ENCODE results near the gene RNASE7.

RNASE7 gene

GRCh38 chr14:21086908-21087293 is 44.7 kb downstream of the RNASE7 start:
- no peak for DNase-seq (ENCODE audit: low read depth)

DNA sequence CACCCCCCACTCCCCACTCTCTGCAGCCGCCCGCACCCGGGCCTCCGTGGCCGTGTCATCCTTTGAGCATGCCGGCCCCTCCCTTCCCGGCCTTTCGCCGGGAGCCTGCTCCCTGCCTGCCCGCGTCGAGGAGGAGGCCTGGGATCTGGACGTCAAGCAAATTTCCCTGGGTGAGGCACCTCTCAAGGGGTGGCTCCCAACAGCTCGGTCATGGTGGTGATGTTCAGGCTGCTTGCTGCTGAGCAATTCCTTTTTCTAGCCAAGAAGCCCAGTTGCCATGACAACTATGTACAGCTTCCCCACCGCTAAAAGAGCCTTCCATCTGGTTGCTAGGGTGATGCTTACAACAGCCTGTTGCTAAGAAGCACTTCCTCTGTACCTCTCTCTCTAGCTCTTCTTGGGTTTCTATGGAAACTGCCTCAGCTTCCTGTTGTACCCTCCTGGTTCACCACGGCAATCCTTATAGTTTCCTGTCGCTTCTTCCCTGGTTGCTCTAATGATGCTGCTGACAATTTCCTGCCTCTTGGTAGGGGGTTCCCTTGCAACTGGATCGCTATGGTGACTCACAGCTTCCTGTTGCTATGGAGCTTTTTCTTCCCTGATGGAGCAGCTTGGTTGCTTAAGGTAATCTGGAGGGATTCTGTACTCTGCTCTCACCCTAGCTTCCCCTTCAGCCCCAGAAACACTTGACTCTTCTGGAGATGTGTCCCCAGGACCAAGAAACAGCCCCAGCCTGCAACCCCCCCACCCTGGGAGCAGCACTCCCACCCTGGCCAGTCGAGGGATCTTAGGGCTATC is 45.3 kb downstream of the RNASE7 start:
- DNase-seq (ENCODE audit: low read depth) = peak; percentile 46

DNA sequence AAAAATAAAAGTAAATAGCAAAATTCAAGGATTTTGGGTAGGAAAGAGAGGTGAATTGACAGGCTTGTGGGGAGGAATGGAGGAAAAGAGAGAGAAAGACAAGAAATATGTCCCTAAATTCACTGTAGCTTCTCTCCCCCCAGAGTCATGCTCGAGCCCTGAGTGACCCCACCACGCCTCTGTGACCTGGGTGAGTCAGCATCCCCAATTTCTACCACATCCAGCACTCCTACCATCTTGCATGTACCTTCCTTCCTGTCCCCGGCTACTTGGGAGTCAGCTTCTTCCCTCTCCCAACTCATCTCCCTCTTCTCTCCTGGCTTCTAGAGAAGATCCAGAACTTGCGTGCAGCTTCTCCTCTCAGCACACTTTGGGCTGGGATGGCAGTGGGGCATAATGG is 46.5 kb downstream of the RNASE7 start:
- DNase-seq (ENCODE audit: low read depth) = no peak

- no peak for DNase-seq (ENCODE audit: low read depth)
These were observed 47.1 kb downstream of the RNASE7 start for GRCh38 chr14:21089271-21089670.

- no peak for DNase-seq (ENCODE audit: low read depth)
These were observed 47.7 kb downstream of the RNASE7 start for GRCh38 chr14:21089877-21090193.

DNA sequence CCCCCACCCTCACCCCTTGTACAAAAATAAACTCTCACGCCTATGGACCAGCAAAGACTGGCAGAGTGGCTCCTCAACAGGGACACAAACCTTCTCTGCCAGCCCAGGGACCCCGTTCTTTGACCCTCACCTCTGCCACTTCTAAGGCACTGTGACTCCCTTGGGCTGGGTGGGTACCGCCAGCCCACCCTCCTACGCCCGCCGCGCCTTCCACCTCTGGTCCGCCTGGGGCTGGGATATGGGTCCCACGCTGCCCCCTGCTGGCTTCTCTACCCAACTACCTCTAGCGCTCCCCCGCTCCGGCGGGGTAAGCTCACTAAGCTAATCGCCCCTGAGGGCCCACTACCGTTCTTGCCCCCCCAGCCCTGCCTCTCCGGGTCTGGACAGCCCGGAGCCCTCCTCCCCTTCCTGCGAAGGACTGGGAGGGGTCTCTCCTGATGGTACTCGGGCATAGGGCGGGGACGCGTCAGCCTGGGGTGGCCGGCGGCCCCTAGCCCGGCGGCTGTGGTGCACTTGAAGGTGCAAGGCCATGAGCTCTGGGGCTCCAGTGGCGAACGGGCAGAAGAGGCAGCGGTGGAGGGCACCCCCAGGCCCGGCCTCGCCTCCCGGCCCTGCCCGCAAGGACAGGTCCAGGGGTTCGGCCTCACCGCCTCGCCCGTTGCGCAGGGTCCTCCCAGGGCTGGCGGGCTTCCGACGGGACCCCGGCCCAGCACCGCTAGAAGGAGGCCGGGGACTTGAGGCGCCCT is 48.2 kb downstream of the RNASE7 start:
- DNase-seq (ENCODE audit: low read depth) = no peak

DNA sequence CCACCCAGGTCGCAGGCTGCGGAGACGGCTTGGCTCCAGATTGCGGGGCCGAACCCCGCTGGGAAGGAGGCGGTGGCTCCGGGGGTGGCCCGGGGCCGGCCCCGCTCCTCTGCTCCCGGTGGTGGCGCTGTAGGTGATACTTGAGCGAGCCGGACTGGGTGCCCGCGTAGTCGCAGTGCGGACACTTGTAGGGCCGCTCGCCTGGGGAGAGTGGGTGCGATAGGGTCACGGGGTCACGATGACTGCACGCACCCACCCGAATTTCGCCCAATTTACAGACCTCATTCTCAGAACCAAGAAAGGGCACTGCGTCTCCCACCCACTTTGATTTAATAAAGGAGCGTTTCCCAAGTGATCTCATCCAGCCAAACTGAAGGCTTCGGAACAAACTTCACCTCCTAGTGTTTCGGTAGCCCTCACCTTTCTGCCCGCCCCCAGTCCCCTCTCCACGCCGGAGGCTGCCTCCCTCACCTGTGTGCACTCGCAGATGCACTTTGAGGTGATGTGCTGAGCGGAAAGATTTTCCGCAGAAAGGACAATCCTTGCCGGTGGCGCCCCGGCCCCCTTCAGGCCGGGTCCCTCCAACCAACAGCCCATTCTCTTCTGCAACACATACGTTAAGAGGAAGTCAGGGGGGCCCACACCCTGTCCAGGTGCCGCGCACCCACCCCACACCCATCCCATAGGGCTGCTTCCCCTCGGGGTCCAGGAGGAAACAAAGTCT is 48.9 kb downstream of the RNASE7 start:
- DNase-seq (ENCODE audit: low read depth) = no peak

DNA sequence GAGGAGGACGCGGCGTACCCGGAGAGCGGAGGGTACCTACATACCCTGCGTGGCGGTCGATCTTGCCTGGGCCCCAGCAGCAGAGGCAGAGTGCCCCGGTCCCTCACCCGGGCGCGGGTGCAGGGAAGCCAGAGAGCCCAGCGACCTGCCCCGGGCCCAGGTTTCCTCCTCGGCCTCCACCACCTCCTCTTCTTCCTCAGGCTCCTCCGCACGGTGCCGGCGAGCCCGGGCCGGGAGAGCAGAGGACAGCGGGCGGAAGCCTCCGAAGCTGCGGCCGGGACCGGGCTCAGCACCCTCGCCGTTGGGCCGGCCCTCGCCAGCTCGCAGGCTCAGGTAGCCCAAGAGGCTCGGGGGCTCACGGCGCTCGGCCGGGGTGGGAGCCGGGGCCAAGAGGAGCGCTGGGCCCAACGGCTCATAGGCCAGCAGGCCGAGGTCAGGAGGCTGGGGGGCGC is 49.7 kb downstream of the RNASE7 start:
- no peak for DNase-seq (ENCODE audit: low read depth)

DNA sequence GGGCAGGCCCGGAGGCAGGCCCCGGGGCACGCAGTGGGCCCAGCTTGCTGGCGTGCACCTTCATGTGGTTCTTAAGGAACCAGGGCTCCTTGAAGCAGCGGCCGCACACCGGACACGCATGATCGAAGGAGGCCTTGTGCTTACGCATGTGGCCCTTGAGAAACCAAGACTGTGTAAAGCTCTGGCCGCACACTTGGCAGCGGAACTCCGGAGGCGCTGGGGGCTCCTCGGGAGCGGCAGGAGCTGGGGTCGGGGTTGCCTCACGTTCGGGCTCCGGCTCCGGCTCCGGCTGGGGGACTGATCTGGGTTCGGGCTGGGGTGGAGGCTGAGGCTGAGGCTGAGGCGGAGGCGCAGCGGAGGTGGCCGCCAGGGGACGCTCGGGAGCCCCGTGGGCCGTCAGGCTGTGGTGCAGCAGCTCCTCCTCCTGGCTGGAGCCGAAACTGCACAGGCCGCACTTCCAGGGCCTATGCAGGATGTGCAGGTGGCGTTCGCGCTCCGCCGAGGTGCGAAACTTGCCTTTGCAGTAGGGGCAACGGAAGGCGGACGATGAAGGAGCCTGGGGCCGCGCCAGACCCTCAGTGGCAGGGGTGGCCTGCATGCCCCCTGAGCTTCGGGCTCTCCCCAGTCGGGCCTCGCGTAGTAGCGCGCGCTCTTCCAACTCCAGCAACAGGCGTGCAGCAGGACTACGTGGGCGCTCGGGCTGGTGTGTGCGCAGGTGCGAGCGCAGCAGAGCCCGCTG is 50.3 kb downstream of the RNASE7 start:
- DNase-seq (ENCODE audit: low read depth) = peak; percentile 87

GRCh38 chr14:21093018-21093417 is 50.9 kb downstream of the RNASE7 start:
- no peak for DNase-seq (ENCODE audit: low read depth)

All from stimulated activated CD8-positive, alpha-beta memory T cell treated with anti-CD3 and anti-CD28 coated beads, Interleukin-12 subunit alpha, Interleukin-12 subunit beta, amount 100 ng/mL, for 1 hour (primary cell).